ENCODE results near the gene TNFRSF1B. TPM values are rescaled to one million over a fixed set of nuclear protein-coding genes. Genes with fewer than 3 reads are reported as not detected.

TNFRSF1B gene
- total RNA-seq, 2 donors from 2014 or later = 13.7 to 28.7 TPM

DNA sequence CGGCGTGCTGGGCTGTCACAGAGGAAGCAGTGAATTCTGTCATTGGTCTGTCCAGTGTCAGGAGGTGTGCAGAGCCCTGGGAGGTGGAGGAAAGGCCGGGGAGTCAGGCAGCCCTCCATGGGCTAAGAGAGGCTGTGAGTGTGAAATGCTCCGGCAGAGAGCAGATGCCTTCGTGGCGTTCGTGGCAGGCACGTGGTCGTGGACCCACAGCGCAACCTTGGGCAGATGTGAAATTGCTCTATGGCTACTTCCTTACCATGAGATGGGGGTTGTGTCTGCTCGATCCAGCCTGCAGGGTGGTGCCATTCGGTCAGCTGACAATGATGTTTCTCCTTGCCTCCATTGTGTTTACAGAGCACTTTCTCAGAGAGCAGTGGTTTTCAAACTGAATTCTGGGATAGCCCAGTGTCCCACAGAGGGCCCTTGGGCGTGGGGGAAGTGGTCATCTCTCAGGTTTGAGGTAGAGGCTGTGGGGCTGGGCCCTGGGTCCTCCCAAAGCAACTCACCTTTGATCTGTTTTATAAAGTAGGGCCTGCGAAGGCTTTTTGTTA is 27.9 kb downstream of the TNFRSF1B start:
- no peaks in the 10 kb centered on the region for H3K9me3 ChIP-seq
- intact Hi-C loops (cut with DNase I) = no loop called here
- no peaks in the 10 kb centered on the region for H3K4me1 ChIP-seq
- H3K27ac ChIP-seq = no peak overlapping the region
- H3K27me3 ChIP-seq = peaks cover 0 to 5% of the 10 kb centered on the region in 2 donors
- no peak overlapping the region for H3K4me3 ChIP-seq
- DNase-seq (no peak), ATAC-seq (no peak)
- TF ChIP-seq POLR2A (IDR thresholded peaks at IDR 0.05) = no peak
- TF ChIP-seq, protein P1, sequence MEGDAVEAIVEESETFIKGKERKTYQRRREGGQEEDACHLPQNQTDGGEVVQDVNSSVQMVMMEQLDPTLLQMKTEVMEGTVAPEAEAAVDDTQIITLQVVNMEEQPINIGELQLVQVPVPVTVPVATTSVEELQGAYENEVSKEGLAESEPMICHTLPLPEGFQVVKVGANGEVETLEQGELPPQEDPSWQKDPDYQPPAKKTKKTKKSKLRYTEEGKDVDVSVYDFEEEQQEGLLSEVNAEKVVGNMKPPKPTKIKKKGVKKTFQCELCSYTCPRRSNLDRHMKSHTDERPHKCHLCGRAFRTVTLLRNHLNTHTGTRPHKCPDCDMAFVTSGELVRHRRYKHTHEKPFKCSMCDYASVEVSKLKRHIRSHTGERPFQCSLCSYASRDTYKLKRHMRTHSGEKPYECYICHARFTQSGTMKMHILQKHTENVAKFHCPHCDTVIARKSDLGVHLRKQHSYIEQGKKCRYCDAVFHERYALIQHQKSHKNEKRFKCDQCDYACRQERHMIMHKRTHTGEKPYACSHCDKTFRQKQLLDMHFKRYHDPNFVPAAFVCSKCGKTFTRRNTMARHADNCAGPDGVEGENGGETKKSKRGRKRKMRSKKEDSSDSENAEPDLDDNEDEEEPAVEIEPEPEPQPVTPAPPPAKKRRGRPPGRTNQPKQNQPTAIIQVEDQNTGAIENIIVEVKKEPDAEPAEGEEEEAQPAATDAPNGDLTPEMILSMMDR (IDR thresholded peaks at IDR 0.05) = no peak
- H3K36me3 ChIP-seq (replicated peaks in 1 of 2; ENCODE audit: insufficient read depth in 1 of 2, low read depth in 2 of 2) = no peaks in the 10 kb centered on the region
- WGBS, 2 donors = 75 to 87% methylated on average over 6 to 14 of the region's 14 CpGs

- no peak overlapping the region for H3K4me3 ChIP-seq
- intact Hi-C loops (cut with DNase I) = no loop called here
- no peaks in the 10 kb centered on the region for H3K4me1 ChIP-seq
- TF ChIP-seq POLR2A (IDR thresholded peaks at IDR 0.05) = no peak
- TF ChIP-seq, protein P1 (IDR thresholded peaks at IDR 0.05) = no peak
- no peaks in the 10 kb centered on the region for H3K36me3 ChIP-seq (replicated peaks in 1 of 2; ENCODE audit: insufficient read depth in 1 of 2, low read depth in 2 of 2)
- H3K27ac ChIP-seq = no peak overlapping the region
- H3K9me3 ChIP-seq = no peaks in the 10 kb centered on the region
- no peak for ATAC-seq
- no peak for DNase-seq
- H3K27me3 ChIP-seq = peaks cover 0 to 5% of the 10 kb centered on the region in 2 donors
- WGBS, 2 donors = 60 to 69% methylated on average over 3 of the region's 3 CpGs
Observed at GRCh38 chr1:12195416-12195815, 28.6 kb downstream of the TNFRSF1B start.

GRCh38 chr1:12196641-12197482 is 30.1 kb downstream of the TNFRSF1B start:
- intact Hi-C loops (cut with DNase I) = no loop called here
- DNase-seq = peak in 1 of 4 donors; percentile 69
- WGBS, 2 donors = 53 to 54% methylated on average over 14 to 20 of the region's 20 CpGs
- H3K27ac ChIP-seq = no peak overlapping the region
- no peak for TF ChIP-seq POLR2A (IDR thresholded peaks at IDR 0.05)
- TF ChIP-seq, protein P1 (IDR thresholded peaks at IDR 0.05) = peak in 1 of 7 experiments; percentile 17
- no peaks in the 10 kb centered on the region for H3K4me1 ChIP-seq
- peaks cover 0 to 5% of the 10 kb centered on the region in 2 donors for H3K27me3 ChIP-seq
- H3K36me3 ChIP-seq (replicated peaks in 1 of 2; ENCODE audit: insufficient read depth in 1 of 2, low read depth in 2 of 2) = no peaks in the 10 kb centered on the region
- H3K4me3 ChIP-seq = no peak overlapping the region
- ATAC-seq = no peak
- H3K9me3 ChIP-seq = no peaks in the 10 kb centered on the region

GRCh38 chr1:12197483-12197880 is 30.7 kb downstream of the TNFRSF1B start:
- Histone ChIP-seq H3K9me3 (no peaks in the 10 kb centered on the region), H3K36me3 (replicated peaks in 1 of 2; ENCODE audit: insufficient read depth in 1 of 2, low read depth in 2 of 2) (no peaks in the 10 kb centered on the region), H3K4me3 (no peak overlapping the region), H3K4me1 (no peaks in the 10 kb centered on the region), H3K27me3 (peaks cover 0 to 5% of the 10 kb centered on the region in 2 donors), H3K27ac (no peak overlapping the region)
- no peak for DNase-seq
- intact Hi-C loops (cut with DNase I) = no loop called here
- TF ChIP-seq POLR2A (IDR thresholded peaks at IDR 0.05) = no peak
- TF ChIP-seq, protein P1 (IDR thresholded peaks at IDR 0.05) = no peak
- WGBS, 2 donors = 67 to 74% methylated on average over 6 to 7 of the region's 7 CpGs
- ATAC-seq = no peak

Data from body of pancreas (tissue), 4 donors.